ENCODE measurements around the gene DCST1. TPM values are rescaled to one million over a fixed set of nuclear protein-coding genes. Genes with fewer than 3 reads are reported as not detected.

DCST1 gene
- total and polyA plus RNA-seq, 2 of the 13 experiments (the other 11 are each of a cell fraction or from before 2014, with no cell fraction given), result 0.04 TPM; not detected in 1

GRCh38 chr1:155052439-155053395, 19.1 kb downstream of the DCST1 start:
- intact Hi-C loops (cut with micrococcal nuclease; ENCODE audit: unreplicated experiment), result no loop called here
- 77% methylated on average over 12 of the region's 12 CpGs for WGBS (ENCODE audit: low lambda C conversion rate)
- Histone ChIP-seq H3K27ac (ENCODE audit: extremely low read length, insufficient read depth, low read length) (no peak overlapping the region), H3K27me3 (ENCODE audit: control insufficient read depth in 1 of 2, insufficient read depth in 2 of 2, low read length in 2 of 2) (no peaks in the 10 kb centered on the region), H3K4me3 (replicated peaks in 1 of 3; ENCODE audit: insufficient read depth in 1 of 3, low read depth in 2 of 3, low read length in 3 of 3) (peak overlapping the region; percentile 59 to 88 (median 70); a peak in 4 of 6 replicates), H3K9me3 (ENCODE audit: low read length) (no peaks in the 10 kb centered on the region), H3K9ac (ENCODE audit: insufficient read depth, low read depth, low read length) (peak overlapping the region; percentile 57; the same call in 1 of the 2 replicates), H3K79me2 (ENCODE audit: insufficient read depth, low read length) (no peaks in the 10 kb centered on the region), H2AFZ (ENCODE audit: low read length) (no peak overlapping the region), H3K4me2 (ENCODE audit: low read depth, low read length) (peak overlapping the region; percentile 94), H3K4me1 (ENCODE audit: insufficient read depth, low read length) (peaks cover 44% of the 10 kb centered on the region), H3K36me3 (replicated peaks in 1 of 2; ENCODE audit: control insufficient read depth in 1 of 2, insufficient read depth in 2 of 2, low read length in 2 of 2) (peaks cover 2 to 10% of the 10 kb centered on the region in 2 experiments; a peak in 4 of 5 replicates), H4K20me1 (ENCODE audit: insufficient read depth, low read length) (no peaks in the 10 kb centered on the region)
- no peak for ATAC-seq
- DNase-seq (ENCODE audit: low spot score), result no peak
- no peak for TF ChIP-seq TOPORS (CRISPR knock-in tag; IDR thresholded peaks at IDR 0.05)
- TF ChIP-seq ZNF276 (CRISPR knock-in tag; IDR thresholded peaks at IDR 0.05; ENCODE audit: low read depth), result no peak
- no peak for TF ChIP-seq NFE2L1 (CRISPR knock-in tag; IDR thresholded peaks at IDR 0.05; ENCODE audit: borderline replicate concordance)
- TF ChIP-seq CTCF (CRISPR knock-in tag; IDR thresholded peaks at IDR 0.05), result peak; percentile 62
- TF ChIP-seq SMAD1 (CRISPR knock-in tag; IDR thresholded peaks at IDR 0.05; ENCODE audit: borderline replicate concordance, low read depth), result no peak
- no peak for TF ChIP-seq ZSCAN25 (CRISPR knock-in tag; IDR thresholded peaks at IDR 0.05)
- in situ Hi-C loops (cut with HindIII; ENCODE audit: extremely low pct_ligation_motif_present, low pct_unique_long_range_greater_than_20kb), result no loop called here
- POLR2A ChIA-PET, result interaction anchor here (1.1 to 2.7 kb wide), 2 partner anchors 12 to 74 kb away, joined by 3 to 8 read pairs; no protein-coding TSS in a partner anchor
- CTCF ChIA-PET (ENCODE audit: low intra/inter-chr PET ratio, low total read pairs), result interaction anchor here (0.8 to 1.9 kb wide), 2 partner anchors 9 to 92 kb away, joined by 3 to 7 read pairs; no protein-coding TSS in a partner anchor
- no TSS peak for BruUV-seq (replicated peaks)
- no peak for FAIRE-seq
